Left cardiac atrium (tissue), 4 donors: Measurements from ENCODE around the gene OR7C1. TPM values are rescaled to one million over a fixed set of nuclear protein-coding genes. Genes with fewer than 3 reads are reported as not detected.
"Not testable (repeated sequence)": the region's sequence is repeated elsewhere in the genome, so short reads cannot be mapped to it uniquely, and the experiment has no call there.

Experiments
- ATAC-seq, 2 donors: fragments of 200-7000 bp; cut with Tn5 transposase; one replicate each; pipeline ENCODE4 v1.9.1; 2020; ENCODE audit warnings: mild to moderate bottlenecking in 2 of 2, moderate library complexity in 2 of 2
- DNase-seq: peaks from one replicate; pipeline ENCODE4 v3.0.0-alpha.2; 2020
- intact Hi-C, 2 donors: fragments of 100-400 bp; cut with DNase I; formaldehyde crosslinking; loops; one replicate each; pipeline versions ENCODE4 v1.14.1 to v1.15.1; 2022 to 2023
- total RNA-seq, 2 donors: library from RNA; stranded (reverse); fragmentation: NEBNext Ultra II Directional; extraction: Animal tissue kit (Norgen Biotek cat#: 25700); gene quantifications; one replicate each; pipeline ENCODE4 v1.2.1, GENCODE V29; 2021
- donor health status: DM: no; HTN: yes; CAD: no.
- donor health status: DM: no; HTN: yes; CAD: no; lungs with severe emphysema.
- donor health status: DM: yes; HTN: yes; CAD: no.
- donor health status: Dilated cardiomyopathy.

OR7C1 gene
- total RNA-seq, 2 donors from 2014 or later, result not detected

DNA sequence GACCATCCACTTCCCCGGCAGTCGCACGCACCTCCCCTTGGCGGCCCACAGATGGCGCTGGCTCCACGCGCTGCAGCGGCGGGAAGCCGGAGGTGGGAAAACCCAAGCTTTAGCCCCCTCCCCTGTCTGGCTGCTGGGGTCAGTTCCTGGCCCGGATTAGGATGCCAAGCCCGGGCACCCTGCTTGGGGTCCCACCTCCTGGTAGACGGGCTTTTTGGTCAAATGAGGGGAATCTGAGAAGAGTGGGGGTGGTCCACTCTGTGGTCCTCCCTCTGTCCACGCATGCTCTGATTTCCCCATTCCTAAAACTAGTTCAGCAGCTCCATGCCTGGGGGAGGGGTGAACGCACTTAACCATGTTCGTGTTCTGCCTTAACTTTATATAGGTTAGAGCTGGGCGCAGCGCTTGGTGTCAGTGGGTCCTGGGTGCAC is 48.5 kb downstream of the OR7C1 start:
- intact Hi-C loops, result no loop called here
- no peak for DNase-seq
- no peak for ATAC-seq

DNA sequence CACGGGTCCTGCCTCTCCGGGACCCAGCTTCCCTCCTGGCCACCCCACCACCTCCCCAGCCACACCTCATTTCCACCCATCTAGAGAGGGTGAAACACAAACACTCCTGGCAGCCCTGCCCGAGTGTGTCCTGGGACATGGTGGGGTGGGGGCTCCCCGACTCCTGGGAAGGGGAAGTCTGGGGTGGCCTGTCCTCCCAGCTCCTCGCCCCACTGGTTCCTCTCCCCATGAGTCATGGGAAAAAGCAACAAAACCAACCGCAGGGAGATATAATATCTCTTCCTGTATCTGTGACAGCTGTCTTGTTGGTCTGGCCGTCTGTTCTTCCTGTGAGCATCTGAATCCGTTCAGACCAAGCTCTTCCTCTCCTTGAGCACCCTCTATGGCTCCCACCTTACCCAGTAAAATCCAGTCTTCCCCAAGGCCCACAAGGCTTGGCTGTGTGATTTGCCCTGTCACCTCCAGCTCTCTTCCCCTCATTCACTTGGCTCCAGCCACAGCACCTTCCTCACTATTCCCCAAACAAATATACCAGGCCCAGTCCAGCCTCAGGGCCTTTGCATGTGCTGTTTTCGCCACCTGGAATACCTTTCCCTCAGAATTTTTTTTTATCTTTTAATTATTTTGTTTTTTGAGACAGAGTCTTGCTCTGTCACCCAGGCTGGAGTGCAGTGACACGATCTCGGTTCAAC is 49.7 kb downstream of the OR7C1 start:
- peak; percentile 45 for DNase-seq
- ATAC-seq, result peak; percentile 57 to 89
- intact Hi-C loops, result not testable (repeated sequence)

- peak; percentile 64 for DNase-seq
- ATAC-seq, result peak; percentile 78 to 89
- intact Hi-C loops, result not testable (repeated sequence)
Measured at GRCh38 chr19:14784730-14785101, 50.3 kb downstream of the OR7C1 start.

DNA sequence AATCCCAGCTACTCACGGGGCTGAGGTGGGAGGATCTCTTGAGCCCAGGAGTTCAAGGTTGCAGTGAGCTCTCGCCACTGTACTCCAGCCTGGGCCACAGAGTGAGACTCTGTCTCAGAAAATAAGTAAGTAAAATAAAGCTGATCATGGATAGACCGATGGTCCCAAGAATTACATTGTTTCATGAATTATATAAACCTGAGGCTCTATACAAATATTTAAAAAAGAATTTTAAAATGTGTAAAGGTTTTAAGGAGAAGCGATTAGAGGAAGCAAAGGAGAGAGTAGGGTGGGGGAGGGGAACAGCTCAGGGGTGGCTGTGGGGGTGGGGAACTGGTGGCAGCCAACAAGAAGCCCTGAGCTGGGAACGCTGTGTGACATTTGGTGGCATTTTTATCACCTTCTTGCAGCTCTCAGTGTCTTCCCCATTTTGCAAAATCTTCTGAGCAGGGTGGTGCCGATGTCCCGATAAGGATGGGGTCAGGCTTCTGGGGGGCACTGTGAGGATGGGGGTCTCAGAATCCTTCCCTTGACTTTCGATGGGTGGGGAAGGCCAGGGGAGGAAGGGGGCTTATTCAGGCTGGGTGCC is 51.5 kb downstream of the OR7C1 start:
- intact Hi-C loops, DNase-seq, ATAC-seq: not testable (repeated sequence)

- intact Hi-C loops, result no loop called here
- ATAC-seq (no peak), DNase-seq (no peak)
Measured at GRCh38 chr19:14782626-14783409, 52.2 kb downstream of the OR7C1 start.

- intact Hi-C loops, ATAC-seq, DNase-seq: not testable (repeated sequence)
Measured at GRCh38 chr19:14781713-14782536, 53.1 kb downstream of the OR7C1 start.

DNA sequence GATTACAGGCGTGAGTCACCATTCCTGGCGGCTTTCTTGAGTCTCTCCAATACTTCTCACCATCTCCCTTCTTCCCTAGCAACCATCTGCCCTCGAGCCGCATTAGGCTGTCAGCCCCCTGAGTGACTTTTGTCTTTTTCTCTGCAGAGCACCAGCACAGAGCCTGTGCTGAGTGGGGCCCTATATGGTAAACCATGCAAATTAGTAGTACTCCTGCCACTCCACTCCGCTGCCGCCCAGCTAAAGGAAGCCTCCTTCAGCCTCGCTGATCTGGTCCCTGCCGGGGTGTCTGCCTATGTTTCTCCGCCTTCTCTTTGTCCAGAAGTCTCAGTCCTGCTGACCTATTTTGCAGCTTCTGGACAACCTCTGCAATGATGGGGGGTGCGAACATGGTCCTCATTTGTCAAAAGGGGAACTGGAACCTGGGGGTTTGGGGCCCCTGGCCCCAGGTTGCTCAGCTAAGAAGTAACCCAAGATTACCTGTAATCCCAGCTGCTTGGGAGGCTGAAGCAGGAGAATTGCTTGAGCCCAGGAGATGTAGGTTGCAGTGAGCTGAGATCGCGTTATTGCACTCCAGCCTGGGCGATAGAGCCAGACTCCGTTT is 54.3 kb downstream of the OR7C1 start:
- DNase-seq, ATAC-seq, intact Hi-C loops: not testable (repeated sequence)

- no peak for ATAC-seq
- no peak for DNase-seq
- intact Hi-C loops, result no loop called here
Measured at GRCh38 chr19:14779151-14779550, 55.8 kb downstream of the OR7C1 start.

GRCh38 chr19:14778110-14778845 is 56.7 kb downstream of the OR7C1 start, which contains the start of gene ADGRE2:
TSS of gene ADGRE2 (minus strand) at chr19:14778560. CDS start at chr19:14776756, 1,804 bp downstream.
- intact Hi-C loops, DNase-seq, ATAC-seq: not testable (repeated sequence)

DNA sequence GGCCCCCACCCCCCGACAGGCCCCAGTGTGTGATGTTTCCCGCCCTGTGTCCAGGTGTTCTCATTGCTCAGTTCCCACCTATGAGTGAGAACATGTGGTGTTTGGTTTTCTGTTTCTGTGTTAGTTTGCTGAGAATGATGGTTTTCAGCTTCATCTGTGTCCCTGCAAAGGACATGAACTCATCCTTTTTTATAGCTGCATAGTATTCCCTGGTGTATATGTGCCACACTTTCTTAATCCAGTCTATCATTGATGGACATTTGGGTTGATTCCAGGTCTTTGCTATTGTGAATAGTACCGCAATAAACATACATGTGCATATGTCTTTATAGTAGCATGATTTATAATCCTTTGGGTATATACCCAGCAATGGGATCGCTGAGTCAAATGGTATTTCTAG is 57.3 kb downstream of the OR7C1 start:
- DNase-seq, intact Hi-C loops: not testable (repeated sequence)

DNA sequence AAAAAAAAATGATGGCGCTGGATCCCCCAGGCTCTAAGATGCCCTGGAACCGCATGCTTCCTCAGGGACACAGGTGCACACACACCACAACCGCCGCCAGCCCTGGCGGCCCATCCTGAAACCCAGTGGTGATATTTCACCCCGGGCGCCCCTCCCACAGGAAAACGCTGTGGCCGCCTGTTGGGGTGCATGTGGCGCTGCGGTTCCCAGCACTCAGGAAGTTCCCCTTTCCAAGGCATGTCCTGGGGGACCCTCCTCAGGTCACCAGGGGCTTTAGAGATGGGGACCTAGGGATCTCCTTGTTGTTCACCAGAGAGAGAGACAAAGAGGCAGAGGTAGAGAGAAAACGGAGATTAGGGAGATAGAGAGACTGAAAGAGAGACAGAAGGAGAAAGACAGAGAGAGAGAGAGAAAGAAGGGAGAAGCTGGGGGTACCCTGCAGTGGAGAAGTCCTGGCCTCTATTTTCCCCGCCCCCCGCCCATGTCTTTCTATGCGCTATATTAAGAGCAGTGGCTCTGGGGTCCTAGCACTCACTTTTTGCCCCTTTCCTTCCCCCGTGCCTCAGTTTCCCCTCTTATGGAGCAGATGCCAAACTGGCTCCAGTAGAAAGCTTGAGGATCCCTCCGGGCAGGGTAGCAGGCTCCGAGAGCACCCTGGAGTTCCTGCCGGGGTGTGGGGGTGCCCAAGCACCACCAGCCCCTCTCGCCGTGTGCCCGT is 59.0 kb downstream of the OR7C1 start:
- DNase-seq, result no peak
- no peak for ATAC-seq
- intact Hi-C loops, result no loop called here

More for the DNA sequence above, 57.3 kb downstream of the OR7C1 start:
- ATAC-seq, result not testable (repeated sequence)

- ATAC-seq, intact Hi-C loops, DNase-seq: not testable (repeated sequence)
Measured at GRCh38 chr19:14775326-14775725, 59.7 kb downstream of the OR7C1 start.

DNA sequence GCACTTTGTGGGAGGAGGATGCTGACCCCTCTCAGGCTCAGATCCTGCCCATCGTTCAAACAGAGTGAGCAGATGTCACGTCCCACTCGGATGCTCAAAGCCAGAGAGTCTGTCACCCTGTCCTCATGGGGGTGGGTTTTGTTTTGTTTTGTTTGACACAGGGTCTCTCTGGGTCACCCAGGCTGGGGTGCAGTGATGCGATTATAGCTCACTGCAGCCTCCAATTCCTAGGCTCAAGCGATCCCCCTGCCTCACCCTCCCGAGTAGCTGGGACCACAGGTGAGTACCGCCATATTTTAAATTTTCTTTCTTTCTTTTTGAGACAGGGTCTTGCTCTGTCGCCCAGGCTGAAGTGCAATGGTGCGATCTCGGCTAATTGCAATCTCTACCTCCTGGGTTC is 60.6 kb downstream of the OR7C1 start:
- DNase-seq, result no peak
- intact Hi-C loops, result no loop called here
- ATAC-seq, result no peak

DNA sequence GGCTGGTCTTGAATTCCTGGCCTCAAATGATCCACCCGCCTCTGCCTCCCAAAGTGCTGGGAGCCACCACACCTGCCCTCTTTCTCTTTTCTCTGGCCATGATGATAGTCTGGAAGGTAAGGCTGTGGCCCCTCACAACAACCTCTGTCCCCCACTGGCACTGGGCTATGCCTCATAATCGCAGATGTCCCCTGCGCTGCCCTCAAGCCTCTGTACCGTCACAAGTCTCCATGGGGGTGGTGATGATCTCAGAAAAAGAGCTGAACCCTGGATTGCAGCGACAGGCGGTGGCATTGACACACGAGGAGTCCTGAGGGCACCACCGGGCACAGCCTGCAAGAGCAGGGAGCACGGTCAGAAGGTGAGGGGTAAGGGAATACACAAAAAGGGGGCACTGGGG is 61.3 kb downstream of the OR7C1 start:
- intact Hi-C loops, ATAC-seq, DNase-seq: not testable (repeated sequence)

DNA sequence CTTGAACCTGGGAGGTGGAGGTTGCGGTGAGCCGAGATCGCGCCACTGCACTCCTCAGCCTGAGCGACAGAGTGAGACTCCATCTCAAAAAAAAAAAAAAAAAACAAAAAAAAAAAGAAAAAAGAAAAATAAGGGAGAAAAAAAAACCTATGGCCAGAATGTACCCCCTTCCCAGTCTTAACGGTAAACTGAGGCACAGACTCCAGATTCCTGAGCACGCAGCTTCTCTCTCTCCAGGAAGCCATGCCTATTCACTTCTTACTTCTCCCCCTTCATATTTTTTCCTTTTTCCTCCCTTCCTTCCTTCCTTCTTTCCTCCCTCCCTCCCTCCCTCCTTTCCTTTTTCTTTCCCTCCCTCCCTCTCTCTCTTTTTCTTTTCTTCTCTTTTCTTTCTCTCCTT is 62.0 kb downstream of the OR7C1 start:
- intact Hi-C loops, result no loop called here
- DNase-seq (no peak), ATAC-seq (no peak)

- intact Hi-C loops, result no loop called here
- DNase-seq, result no peak
- no peak for ATAC-seq
Measured at GRCh38 chr19:14772467-14772866, 62.5 kb downstream of the OR7C1 start.
